ENCODE data around the gene WDR83.

WDR83 gene

DNA sequence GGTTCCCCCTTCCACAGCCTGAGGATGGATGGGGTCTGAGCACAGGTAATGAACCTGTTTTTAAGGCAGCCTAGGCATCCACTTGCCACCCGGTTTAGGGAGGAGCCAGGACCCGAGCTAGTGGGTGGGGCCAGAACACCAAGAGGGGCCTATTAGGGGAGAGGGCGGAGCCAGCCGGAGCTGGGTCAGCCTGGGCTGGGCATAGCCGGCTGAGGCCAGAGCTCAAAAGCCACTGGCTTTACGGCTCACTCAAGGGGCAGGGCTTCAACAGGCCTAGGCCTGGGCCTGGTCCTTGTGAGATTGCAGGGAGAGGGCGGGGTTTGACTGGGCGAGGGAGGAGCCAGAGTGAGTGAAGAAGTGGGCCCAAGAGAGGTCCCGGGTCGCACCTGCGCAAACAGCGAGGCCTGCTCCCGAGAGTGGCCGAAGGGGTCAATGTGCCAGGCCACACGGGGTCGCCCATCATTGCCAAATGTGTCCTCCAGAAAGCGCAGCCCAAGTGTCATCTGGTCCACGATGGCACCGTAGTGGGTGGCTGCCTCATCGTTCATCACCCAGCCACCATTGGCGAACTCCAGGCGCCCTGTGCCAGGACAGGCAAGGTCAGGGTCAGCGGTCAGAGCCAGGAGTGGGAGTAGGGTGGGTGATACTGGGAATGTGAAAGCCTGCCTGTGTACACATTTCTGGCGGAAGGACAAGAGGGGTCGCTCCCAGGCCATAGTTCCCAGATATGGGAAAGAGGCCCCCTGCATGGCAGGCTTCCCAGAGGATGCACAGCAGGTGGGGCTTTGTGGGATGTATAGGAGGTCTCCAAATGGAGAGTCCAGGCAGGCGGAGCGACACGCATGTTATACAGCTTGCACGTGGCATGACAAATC lies 2.0 kb upstream of the WDR83 start:
- Histone ChIP-seq H3K79me2 (no peaks in the 10 kb centered on the region), H3K4me3 (ENCODE audit: low read depth, low read length) (no peak overlapping the region), H3K27me3 (ENCODE audit: control insufficient read depth, insufficient read depth, low read length) (no peaks in the 10 kb centered on the region), H3K27ac (no peak overlapping the region), H3K9ac (no peak overlapping the region), H3K4me1 (peaks cover 3% of the 10 kb centered on the region), H3K9me3 (ENCODE audit: control insufficient read depth, low read length) (no peaks in the 10 kb centered on the region), H3K36me3 (ENCODE audit: control insufficient read depth, insufficient read depth, low read length) (no peaks in the 10 kb centered on the region), H2AFZ (no peak overlapping the region), H3K4me2 (ENCODE audit: low read length) (no peak overlapping the region)
- TF ChIP-seq, protein P1, sequence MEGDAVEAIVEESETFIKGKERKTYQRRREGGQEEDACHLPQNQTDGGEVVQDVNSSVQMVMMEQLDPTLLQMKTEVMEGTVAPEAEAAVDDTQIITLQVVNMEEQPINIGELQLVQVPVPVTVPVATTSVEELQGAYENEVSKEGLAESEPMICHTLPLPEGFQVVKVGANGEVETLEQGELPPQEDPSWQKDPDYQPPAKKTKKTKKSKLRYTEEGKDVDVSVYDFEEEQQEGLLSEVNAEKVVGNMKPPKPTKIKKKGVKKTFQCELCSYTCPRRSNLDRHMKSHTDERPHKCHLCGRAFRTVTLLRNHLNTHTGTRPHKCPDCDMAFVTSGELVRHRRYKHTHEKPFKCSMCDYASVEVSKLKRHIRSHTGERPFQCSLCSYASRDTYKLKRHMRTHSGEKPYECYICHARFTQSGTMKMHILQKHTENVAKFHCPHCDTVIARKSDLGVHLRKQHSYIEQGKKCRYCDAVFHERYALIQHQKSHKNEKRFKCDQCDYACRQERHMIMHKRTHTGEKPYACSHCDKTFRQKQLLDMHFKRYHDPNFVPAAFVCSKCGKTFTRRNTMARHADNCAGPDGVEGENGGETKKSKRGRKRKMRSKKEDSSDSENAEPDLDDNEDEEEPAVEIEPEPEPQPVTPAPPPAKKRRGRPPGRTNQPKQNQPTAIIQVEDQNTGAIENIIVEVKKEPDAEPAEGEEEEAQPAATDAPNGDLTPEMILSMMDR (IDR thresholded peaks at IDR 0.05): no peak

DNA sequence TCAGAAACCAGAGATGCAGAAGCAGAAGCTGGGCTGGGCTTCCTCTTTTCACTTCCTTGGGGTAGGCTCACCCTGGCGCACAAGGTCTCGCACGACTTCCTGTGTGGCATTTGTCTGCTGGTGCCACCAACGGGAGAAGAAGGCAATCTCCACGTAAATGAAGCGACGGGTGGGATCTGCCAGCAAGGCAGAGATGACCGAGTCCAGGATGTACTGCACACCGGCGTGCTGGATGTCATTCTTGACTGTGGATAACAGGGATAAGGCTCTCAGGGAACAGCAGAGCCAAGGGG lies 1.4 kb upstream of the WDR83 start:
- peaks cover 3% of the 10 kb centered on the region for H3K4me1 ChIP-seq
- H3K27ac ChIP-seq: no peak overlapping the region
- no peaks in the 10 kb centered on the region for H3K27me3 ChIP-seq (ENCODE audit: control insufficient read depth, insufficient read depth, low read length)
- no peaks in the 10 kb centered on the region for H3K9me3 ChIP-seq (ENCODE audit: control insufficient read depth, low read length)
- peaks cover under 1% of the 10 kb centered on the region for H3K79me2 ChIP-seq
- no peaks in the 10 kb centered on the region for H3K36me3 ChIP-seq (ENCODE audit: control insufficient read depth, insufficient read depth, low read length)
- H2AFZ ChIP-seq: no peak overlapping the region
- TF ChIP-seq, protein P1 (IDR thresholded peaks at IDR 0.05): no peak
- H3K9ac ChIP-seq: no peak overlapping the region
- no peak overlapping the region for H3K4me2 ChIP-seq (ENCODE audit: low read length)
- no peak overlapping the region for H3K4me3 ChIP-seq (ENCODE audit: low read depth, low read length)

DNA sequence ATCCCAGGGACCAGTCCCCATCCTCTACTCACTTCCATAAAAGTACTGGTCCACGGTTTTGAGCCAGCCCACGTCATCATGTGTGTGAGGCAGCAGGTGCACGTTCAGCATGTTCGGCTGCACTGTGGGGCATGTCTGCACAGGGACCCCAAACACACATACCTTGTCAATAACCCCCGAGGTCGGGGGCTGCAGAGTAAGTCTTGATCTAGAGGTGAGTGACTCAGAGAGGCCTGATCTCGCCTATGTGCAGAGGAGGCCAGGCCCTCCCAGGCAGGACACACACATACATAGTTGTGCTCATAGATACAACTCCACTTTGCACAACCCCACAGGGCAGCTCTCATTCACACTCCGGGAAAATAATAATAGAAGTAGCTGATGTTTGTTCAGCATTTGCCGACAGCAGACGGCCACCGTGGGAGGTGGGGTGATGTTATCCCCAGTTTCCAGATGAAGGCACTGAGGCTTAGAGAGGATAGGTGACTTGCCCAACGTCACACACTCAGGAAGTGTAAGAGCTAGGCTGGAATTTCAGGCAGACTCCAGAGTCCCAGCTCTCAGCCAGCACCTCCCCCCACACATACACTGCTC lies 839 bp upstream of the WDR83 start:
- H3K79me2 ChIP-seq: peaks cover 5% of the 10 kb centered on the region
- no peak overlapping the region for H3K27ac ChIP-seq
- H3K4me1 ChIP-seq: peaks cover 8% of the 10 kb centered on the region
- peak overlapping the region; percentile 76 for H3K4me3 ChIP-seq (ENCODE audit: low read depth, low read length)
- TF ChIP-seq, protein P1 (IDR thresholded peaks at IDR 0.05): no peak
- no peaks in the 10 kb centered on the region for H3K9me3 ChIP-seq (ENCODE audit: control insufficient read depth, low read length)
- H2AFZ ChIP-seq: peak overlapping the region; percentile 91
- no peak overlapping the region for H3K9ac ChIP-seq
- peak overlapping the region; percentile 98 for H3K4me2 ChIP-seq (ENCODE audit: low read length)
- H3K36me3 ChIP-seq (ENCODE audit: control insufficient read depth, insufficient read depth, low read length): no peaks in the 10 kb centered on the region
- H3K27me3 ChIP-seq (ENCODE audit: control insufficient read depth, insufficient read depth, low read length): no peaks in the 10 kb centered on the region

DNA sequence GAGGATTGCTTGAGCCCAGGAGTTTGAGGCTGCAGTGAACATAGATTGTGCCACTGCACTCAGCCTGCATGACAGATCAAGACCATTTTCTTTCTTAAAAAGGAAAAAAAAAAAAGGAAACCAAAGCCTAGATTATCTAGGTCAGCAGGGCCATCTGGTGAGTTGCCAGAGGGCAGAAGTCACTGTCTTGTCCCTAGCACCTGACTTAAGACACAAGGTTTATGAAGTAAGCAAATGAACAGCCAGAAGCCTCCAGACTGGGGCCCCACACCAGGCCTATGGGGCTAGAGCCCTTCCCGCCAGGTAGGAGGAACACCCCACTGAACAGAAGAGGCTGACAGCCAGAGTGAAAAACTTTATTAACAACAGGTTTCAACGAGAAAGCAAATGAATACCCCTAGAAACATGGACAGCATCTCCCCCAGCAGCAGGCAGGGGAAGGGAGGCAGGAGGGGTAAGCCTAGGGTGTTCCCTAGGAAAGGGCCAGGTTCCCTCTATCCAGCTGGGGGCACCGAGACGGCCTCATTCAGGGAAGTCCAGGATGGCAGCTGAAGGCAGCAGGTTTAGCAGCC lies 1.2 kb downstream of the WDR83 start:
- Histone ChIP-seq H3K4me1 (peaks cover 10% of the 10 kb centered on the region), H3K36me3 (ENCODE audit: control insufficient read depth, insufficient read depth, low read length) (no peaks in the 10 kb centered on the region), H3K27me3 (ENCODE audit: control insufficient read depth, insufficient read depth, low read length) (no peaks in the 10 kb centered on the region), H3K79me2 (peaks cover 5% of the 10 kb centered on the region), H3K4me3 (ENCODE audit: low read depth, low read length) (no peak overlapping the region), H3K27ac (no peak overlapping the region), H3K9me3 (ENCODE audit: control insufficient read depth, low read length) (no peaks in the 10 kb centered on the region), H3K4me2 (ENCODE audit: low read length) (peak overlapping the region; percentile 100), H2AFZ (no peak overlapping the region), H3K9ac (no peak overlapping the region)
- TF ChIP-seq, protein P1 (IDR thresholded peaks at IDR 0.05): no peak

All from parathyroid adenoma (tissue), 2 donors.